K562 (cell line): ENCODE results near the gene UTS2R. TPM values are rescaled to one million over a fixed set of nuclear protein-coding genes. Genes with fewer than 3 reads are reported as not detected.

Experiments
- ESRRA ChIP-seq: fragments of 450-650 bp; IDR thresholded peaks from 2 replicates; pipeline ENCODE4 v1.6.1; 2014; ENCODE audit warnings: low read depth, mild to moderate bottlenecking, moderate library complexity, borderline replicate concordance
- RFX7 ChIP-seq: fragments of 250-450 bp; sonication (Bioruptor Pico); IDR thresholded peaks from 2 replicates; pipeline ENCODE4 v1.5.1; 2021; ENCODE audit warnings: mild to moderate bottlenecking
- ZFX ChIP-seq: sonication (generic); formaldehyde crosslinking; IDR thresholded peaks from 2 replicates; pipeline ENCODE4 v1.8.0; 2022; ENCODE audit warnings: mild to moderate bottlenecking, missing genetic modification reagents, moderate library complexity
- ZNF143 ChIP-seq: sonication (generic); formaldehyde crosslinking; IDR thresholded peaks from 2 replicates; pipeline ENCODE4 v1.9.0; 2022; ENCODE audit warnings: mild to moderate bottlenecking, missing genetic modification reagents
- polyA plus RNA-seq, 8 experiments: library from polyadenylated mRNA; depleted of rRNA in 4 of 8; stranded (reverse) in 5 of 8; unstranded in 3 of 8; fragments of >200 nt; fragmentation: Nextera tagmentation in 2 of 8; fragmentation: Illumina TruSeq in 1 of 8; extraction: Ambion mirVana in 2 of 8; extraction: Trizol in 1 of 8; gene quantifications; 2 replicates each; pipeline versions ENCODE4 v1.2.1 to v1.2.3, GENCODE V29; 2011 to 2014; ENCODE audit warnings: inconsistent platforms in 1 of 8, missing spikeins in 1 of 8
- total RNA-seq, 7 experiments: library from RNA; depleted of rRNA in 6 of 7; stranded (reverse); fragments of >200 nt in 6 of 7; fragmentation: Illumina TruSeq in 2 of 7; extraction: Trizol in 2 of 7; gene quantifications; 2 replicates each; pipeline versions ENCODE4 v1.2.1 to v1.2.3, GENCODE V29; 2011 to 2021; ENCODE audit warnings: low replicate concordance in 1 of 7
- TF ChIP-seq, protein P1 (sequence below): sonication (generic); formaldehyde crosslinking; IDR thresholded peaks from 2 replicates; pipeline ENCODE4 v1.8.0; 2022; ENCODE audit warnings: mild to moderate bottlenecking, missing genetic modification reagents
- TF ChIP-seq, protein P2 (sequence below): fragments of 450-650 bp; IDR thresholded peaks from 2 replicates; pipeline ENCODE4 v1.6.1; 2016; ENCODE audit warnings: mild to moderate bottlenecking, moderate library complexity
- TF ChIP-seq, protein P3 (sequence below): IDR thresholded peaks from 2 replicates; pipeline ENCODE4 v1.6.1; 2011; ENCODE audit warnings: borderline replicate concordance, low read depth, mild to moderate bottlenecking, moderate library complexity, low read length; ENCODE audit not compliant: insufficient read depth, poor library complexity, severe bottlenecking

The UTS2R gene
- total and polyA plus RNA-seq, 9 of the 15 experiments (the other 6 are each of a cell fraction or from before 2014, with no cell fraction given): 0.22 TPM; not detected in 8

DNA sequence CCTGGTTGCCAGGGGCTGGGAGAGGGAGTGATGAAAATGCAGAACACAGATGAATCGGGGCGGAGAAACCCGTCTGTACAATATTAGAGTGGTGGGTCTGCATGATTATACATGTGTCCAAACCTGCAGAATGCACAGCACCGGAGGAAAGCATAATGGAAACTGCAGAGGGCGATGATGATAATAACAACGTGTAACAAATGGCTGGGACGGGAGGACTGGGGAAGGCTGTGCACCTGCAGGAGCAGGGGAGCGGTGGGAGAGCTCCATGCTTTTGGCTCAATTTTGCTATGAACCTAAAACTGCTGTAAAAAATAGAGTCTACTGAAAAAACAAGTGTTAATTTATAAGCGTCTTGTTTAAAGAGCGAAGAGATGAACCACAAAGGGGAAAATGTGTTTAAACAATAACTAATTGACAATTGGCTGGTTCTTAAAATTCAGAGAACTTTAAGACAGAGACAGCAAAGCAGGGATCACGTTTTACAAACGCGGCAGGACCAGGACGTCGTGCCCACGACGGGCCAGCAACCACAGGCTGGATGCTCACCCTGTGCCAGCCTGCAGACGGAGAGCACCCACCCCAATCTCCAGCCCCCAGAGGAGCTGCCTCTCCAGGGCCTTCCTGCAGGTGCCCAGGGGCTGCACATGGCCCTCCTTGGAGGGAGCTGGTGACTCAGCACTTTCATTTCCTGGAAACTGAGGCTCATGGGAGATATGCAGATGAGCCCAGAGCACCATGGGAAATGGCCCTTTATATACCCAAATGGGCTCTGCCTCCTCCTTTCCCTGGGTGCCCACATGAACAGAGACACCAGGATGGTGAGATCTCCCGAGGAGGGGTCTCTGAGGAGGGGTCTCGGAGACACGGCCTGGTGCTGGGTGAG lies 12.9 kb upstream of the UTS2R start, which contains the start of gene TEX19 (continued):
- TF ChIP-seq, protein P1, sequence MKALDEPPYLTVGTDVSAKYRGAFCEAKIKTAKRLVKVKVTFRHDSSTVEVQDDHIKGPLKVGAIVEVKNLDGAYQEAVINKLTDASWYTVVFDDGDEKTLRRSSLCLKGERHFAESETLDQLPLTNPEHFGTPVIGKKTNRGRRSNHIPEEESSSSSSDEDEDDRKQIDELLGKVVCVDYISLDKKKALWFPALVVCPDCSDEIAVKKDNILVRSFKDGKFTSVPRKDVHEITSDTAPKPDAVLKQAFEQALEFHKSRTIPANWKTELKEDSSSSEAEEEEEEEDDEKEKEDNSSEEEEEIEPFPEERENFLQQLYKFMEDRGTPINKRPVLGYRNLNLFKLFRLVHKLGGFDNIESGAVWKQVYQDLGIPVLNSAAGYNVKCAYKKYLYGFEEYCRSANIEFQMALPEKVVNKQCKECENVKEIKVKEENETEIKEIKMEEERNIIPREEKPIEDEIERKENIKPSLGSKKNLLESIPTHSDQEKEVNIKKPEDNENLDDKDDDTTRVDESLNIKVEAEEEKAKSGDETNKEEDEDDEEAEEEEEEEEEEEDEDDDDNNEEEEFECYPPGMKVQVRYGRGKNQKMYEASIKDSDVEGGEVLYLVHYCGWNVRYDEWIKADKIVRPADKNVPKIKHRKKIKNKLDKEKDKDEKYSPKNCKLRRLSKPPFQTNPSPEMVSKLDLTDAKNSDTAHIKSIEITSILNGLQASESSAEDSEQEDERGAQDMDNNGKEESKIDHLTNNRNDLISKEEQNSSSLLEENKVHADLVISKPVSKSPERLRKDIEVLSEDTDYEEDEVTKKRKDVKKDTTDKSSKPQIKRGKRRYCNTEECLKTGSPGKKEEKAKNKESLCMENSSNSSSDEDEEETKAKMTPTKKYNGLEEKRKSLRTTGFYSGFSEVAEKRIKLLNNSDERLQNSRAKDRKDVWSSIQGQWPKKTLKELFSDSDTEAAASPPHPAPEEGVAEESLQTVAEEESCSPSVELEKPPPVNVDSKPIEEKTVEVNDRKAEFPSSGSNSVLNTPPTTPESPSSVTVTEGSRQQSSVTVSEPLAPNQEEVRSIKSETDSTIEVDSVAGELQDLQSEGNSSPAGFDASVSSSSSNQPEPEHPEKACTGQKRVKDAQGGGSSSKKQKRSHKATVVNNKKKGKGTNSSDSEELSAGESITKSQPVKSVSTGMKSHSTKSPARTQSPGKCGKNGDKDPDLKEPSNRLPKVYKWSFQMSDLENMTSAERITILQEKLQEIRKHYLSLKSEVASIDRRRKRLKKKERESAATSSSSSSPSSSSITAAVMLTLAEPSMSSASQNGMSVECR (CRISPR knock-in tag): peak; percentile 68; the same call in 1 of the 2 replicates
- TF ChIP-seq ZNF143: peak; percentile 79
- TF ChIP-seq, protein P2, sequence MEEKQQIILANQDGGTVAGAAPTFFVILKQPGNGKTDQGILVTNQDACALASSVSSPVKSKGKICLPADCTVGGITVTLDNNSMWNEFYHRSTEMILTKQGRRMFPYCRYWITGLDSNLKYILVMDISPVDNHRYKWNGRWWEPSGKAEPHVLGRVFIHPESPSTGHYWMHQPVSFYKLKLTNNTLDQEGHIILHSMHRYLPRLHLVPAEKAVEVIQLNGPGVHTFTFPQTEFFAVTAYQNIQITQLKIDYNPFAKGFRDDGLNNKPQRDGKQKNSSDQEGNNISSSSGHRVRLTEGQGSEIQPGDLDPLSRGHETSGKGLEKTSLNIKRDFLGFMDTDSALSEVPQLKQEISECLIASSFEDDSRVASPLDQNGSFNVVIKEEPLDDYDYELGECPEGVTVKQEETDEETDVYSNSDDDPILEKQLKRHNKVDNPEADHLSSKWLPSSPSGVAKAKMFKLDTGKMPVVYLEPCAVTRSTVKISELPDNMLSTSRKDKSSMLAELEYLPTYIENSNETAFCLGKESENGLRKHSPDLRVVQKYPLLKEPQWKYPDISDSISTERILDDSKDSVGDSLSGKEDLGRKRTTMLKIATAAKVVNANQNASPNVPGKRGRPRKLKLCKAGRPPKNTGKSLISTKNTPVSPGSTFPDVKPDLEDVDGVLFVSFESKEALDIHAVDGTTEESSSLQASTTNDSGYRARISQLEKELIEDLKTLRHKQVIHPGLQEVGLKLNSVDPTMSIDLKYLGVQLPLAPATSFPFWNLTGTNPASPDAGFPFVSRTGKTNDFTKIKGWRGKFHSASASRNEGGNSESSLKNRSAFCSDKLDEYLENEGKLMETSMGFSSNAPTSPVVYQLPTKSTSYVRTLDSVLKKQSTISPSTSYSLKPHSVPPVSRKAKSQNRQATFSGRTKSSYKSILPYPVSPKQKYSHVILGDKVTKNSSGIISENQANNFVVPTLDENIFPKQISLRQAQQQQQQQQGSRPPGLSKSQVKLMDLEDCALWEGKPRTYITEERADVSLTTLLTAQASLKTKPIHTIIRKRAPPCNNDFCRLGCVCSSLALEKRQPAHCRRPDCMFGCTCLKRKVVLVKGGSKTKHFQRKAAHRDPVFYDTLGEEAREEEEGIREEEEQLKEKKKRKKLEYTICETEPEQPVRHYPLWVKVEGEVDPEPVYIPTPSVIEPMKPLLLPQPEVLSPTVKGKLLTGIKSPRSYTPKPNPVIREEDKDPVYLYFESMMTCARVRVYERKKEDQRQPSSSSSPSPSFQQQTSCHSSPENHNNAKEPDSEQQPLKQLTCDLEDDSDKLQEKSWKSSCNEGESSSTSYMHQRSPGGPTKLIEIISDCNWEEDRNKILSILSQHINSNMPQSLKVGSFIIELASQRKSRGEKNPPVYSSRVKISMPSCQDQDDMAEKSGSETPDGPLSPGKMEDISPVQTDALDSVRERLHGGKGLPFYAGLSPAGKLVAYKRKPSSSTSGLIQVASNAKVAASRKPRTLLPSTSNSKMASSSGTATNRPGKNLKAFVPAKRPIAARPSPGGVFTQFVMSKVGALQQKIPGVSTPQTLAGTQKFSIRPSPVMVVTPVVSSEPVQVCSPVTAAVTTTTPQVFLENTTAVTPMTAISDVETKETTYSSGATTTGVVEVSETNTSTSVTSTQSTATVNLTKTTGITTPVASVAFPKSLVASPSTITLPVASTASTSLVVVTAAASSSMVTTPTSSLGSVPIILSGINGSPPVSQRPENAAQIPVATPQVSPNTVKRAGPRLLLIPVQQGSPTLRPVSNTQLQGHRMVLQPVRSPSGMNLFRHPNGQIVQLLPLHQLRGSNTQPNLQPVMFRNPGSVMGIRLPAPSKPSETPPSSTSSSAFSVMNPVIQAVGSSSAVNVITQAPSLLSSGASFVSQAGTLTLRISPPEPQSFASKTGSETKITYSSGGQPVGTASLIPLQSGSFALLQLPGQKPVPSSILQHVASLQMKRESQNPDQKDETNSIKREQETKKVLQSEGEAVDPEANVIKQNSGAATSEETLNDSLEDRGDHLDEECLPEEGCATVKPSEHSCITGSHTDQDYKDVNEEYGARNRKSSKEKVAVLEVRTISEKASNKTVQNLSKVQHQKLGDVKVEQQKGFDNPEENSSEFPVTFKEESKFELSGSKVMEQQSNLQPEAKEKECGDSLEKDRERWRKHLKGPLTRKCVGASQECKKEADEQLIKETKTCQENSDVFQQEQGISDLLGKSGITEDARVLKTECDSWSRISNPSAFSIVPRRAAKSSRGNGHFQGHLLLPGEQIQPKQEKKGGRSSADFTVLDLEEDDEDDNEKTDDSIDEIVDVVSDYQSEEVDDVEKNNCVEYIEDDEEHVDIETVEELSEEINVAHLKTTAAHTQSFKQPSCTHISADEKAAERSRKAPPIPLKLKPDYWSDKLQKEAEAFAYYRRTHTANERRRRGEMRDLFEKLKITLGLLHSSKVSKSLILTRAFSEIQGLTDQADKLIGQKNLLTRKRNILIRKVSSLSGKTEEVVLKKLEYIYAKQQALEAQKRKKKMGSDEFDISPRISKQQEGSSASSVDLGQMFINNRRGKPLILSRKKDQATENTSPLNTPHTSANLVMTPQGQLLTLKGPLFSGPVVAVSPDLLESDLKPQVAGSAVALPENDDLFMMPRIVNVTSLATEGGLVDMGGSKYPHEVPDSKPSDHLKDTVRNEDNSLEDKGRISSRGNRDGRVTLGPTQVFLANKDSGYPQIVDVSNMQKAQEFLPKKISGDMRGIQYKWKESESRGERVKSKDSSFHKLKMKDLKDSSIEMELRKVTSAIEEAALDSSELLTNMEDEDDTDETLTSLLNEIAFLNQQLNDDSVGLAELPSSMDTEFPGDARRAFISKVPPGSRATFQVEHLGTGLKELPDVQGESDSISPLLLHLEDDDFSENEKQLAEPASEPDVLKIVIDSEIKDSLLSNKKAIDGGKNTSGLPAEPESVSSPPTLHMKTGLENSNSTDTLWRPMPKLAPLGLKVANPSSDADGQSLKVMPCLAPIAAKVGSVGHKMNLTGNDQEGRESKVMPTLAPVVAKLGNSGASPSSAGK: peak; percentile 100
- no peak for TF ChIP-seq RFX7 (CRISPR knock-in tag)
- TF ChIP-seq ESRRA: no peak
- peak; percentile 38; the same call in 1 of the 2 replicates for TF ChIP-seq ZFX (CRISPR knock-in tag)
- TF ChIP-seq, protein P3, sequence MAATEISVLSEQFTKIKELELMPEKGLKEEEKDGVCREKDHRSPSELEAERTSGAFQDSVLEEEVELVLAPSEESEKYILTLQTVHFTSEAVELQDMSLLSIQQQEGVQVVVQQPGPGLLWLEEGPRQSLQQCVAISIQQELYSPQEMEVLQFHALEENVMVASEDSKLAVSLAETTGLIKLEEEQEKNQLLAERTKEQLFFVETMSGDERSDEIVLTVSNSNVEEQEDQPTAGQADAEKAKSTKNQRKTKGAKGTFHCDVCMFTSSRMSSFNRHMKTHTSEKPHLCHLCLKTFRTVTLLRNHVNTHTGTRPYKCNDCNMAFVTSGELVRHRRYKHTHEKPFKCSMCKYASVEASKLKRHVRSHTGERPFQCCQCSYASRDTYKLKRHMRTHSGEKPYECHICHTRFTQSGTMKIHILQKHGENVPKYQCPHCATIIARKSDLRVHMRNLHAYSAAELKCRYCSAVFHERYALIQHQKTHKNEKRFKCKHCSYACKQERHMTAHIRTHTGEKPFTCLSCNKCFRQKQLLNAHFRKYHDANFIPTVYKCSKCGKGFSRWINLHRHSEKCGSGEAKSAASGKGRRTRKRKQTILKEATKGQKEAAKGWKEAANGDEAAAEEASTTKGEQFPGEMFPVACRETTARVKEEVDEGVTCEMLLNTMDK: peak; percentile 42
